ENCODE data around the gene LRIT2. TPM values are rescaled to one million over a fixed set of nuclear protein-coding genes. Genes with fewer than 3 reads are reported as not detected.

LRIT2 gene
- total RNA-seq, 1 experiment from 2014 or later: not detected

GRCh38 chr10:84198206-84198915 is 27.0 kb downstream of the LRIT2 start:
- Mint-ChIP-seq H3K9me3 (ENCODE audit: unreplicated experiment) (no peaks in the 10 kb centered on the region), H3K27me3 (ENCODE audit: insufficient read depth, unreplicated experiment) (peaks cover 31% of the 10 kb centered on the region), H3K4me1 (ENCODE audit: low read depth, unreplicated experiment) (no peaks in the 10 kb centered on the region), H3K27ac (ENCODE audit: unreplicated experiment) (no peak overlapping the region), H3K4me3 (ENCODE audit: unreplicated experiment) (no peak overlapping the region), H3K36me3 (ENCODE audit: insufficient read depth, unreplicated experiment) (no peaks in the 10 kb centered on the region)
- no peaks in the 10 kb centered on the region for H3K9me3 ChIP-seq
- intact Hi-C loops (cut with micrococcal nuclease; ENCODE audit: unreplicated experiment): no loop called here
- TF ChIP-seq CTCF (IDR thresholded peaks at IDR 0.05; ENCODE audit: insufficient read depth in 1 of 2, low read depth in 1 of 2, low read length in 1 of 2, severe bottlenecking in 1 of 2, unreplicated experiment in 1 of 2): no peak
- peaks cover 7% of the 10 kb centered on the region for H3K27me3 ChIP-seq (replicated peaks; ENCODE audit: control insufficient read depth, insufficient read depth, low read length)
- ChIA-PET CTCF (no interaction called here), POLR2A (no interaction called here)
- H3K4me1 ChIP-seq: no peaks in the 10 kb centered on the region
- no peaks in the 10 kb centered on the region for H3K36me3 ChIP-seq (ENCODE audit: control insufficient read depth, insufficient read depth, low read length)
- BruUV-seq (replicated peaks): no TSS peak
- no peak overlapping the region for H3K4me3 ChIP-seq (ENCODE audit: low read depth, low read length)
- peak in 1 of 2 experiments; percentile 18 for DNase-seq

GRCh38 chr10:84197643-84198042 is 27.7 kb downstream of the LRIT2 start:
- H3K36me3 Mint-ChIP-seq (ENCODE audit: insufficient read depth, unreplicated experiment): no peaks in the 10 kb centered on the region
- H3K4me1 ChIP-seq: no peaks in the 10 kb centered on the region
- no peaks in the 10 kb centered on the region for H3K36me3 ChIP-seq (ENCODE audit: control insufficient read depth, insufficient read depth, low read length)
- POLR2A ChIA-PET: no interaction called here
- no peaks in the 10 kb centered on the region for H3K9me3 ChIP-seq
- no TSS peak for BruUV-seq (replicated peaks)
- no peak overlapping the region for H3K4me3 Mint-ChIP-seq (ENCODE audit: unreplicated experiment)
- peaks cover 34% of the 10 kb centered on the region for H3K27me3 Mint-ChIP-seq (ENCODE audit: insufficient read depth, unreplicated experiment)
- H3K4me1 Mint-ChIP-seq (ENCODE audit: low read depth, unreplicated experiment): no peaks in the 10 kb centered on the region
- H3K4me3 ChIP-seq (ENCODE audit: low read depth, low read length): no peak overlapping the region
- CTCF ChIA-PET: no interaction called here
- H3K9me3 Mint-ChIP-seq (ENCODE audit: unreplicated experiment): no peaks in the 10 kb centered on the region
- intact Hi-C loops (cut with micrococcal nuclease; ENCODE audit: unreplicated experiment): no loop called here
- H3K27me3 ChIP-seq (replicated peaks; ENCODE audit: control insufficient read depth, insufficient read depth, low read length): peaks cover 10% of the 10 kb centered on the region
- no peak overlapping the region for H3K27ac Mint-ChIP-seq (ENCODE audit: unreplicated experiment)
- DNase-seq: no peak
- no peak for TF ChIP-seq CTCF (IDR thresholded peaks at IDR 0.05; ENCODE audit: insufficient read depth in 1 of 2, low read depth in 1 of 2, low read length in 1 of 2, severe bottlenecking in 1 of 2, unreplicated experiment in 1 of 2)

GRCh38 chr10:84196941-84197340 is 28.4 kb downstream of the LRIT2 start:
- peaks cover 10% of the 10 kb centered on the region for H3K27me3 ChIP-seq (replicated peaks; ENCODE audit: control insufficient read depth, insufficient read depth, low read length)
- no peaks in the 10 kb centered on the region for H3K36me3 Mint-ChIP-seq (ENCODE audit: insufficient read depth, unreplicated experiment)
- H3K9me3 ChIP-seq: no peaks in the 10 kb centered on the region
- no peaks in the 10 kb centered on the region for H3K9me3 Mint-ChIP-seq (ENCODE audit: unreplicated experiment)
- H3K36me3 ChIP-seq (ENCODE audit: control insufficient read depth, insufficient read depth, low read length): no peaks in the 10 kb centered on the region
- ChIA-PET POLR2A (no interaction called here), CTCF (no interaction called here)
- no peak for TF ChIP-seq CTCF (IDR thresholded peaks at IDR 0.05; ENCODE audit: insufficient read depth in 1 of 2, low read depth in 1 of 2, low read length in 1 of 2, severe bottlenecking in 1 of 2, unreplicated experiment in 1 of 2)
- no peaks in the 10 kb centered on the region for H3K4me1 Mint-ChIP-seq (ENCODE audit: low read depth, unreplicated experiment)
- BruUV-seq (replicated peaks): no TSS peak
- intact Hi-C loops (cut with micrococcal nuclease; ENCODE audit: unreplicated experiment): no loop called here
- no peaks in the 10 kb centered on the region for H3K4me1 ChIP-seq
- no peak overlapping the region for H3K4me3 Mint-ChIP-seq (ENCODE audit: unreplicated experiment)
- H3K27ac Mint-ChIP-seq (ENCODE audit: unreplicated experiment): no peak overlapping the region
- peaks cover 38% of the 10 kb centered on the region for H3K27me3 Mint-ChIP-seq (ENCODE audit: insufficient read depth, unreplicated experiment)
- DNase-seq: no peak
- no peak overlapping the region for H3K4me3 ChIP-seq (ENCODE audit: low read depth, low read length)
